ENCODE measurements around the gene FCGR3A. TPM values are rescaled to one million over a fixed set of nuclear protein-coding genes. Genes with fewer than 3 reads are reported as not detected.

The FCGR3A gene
- total and polyA plus RNA-seq, 7 donors = 7.8 to 30.5 (median 14.4) TPM

GRCh38 chr1:161502181-161502580, 47.4 kb downstream of the FCGR3A start:
- H3K9me3 ChIP-seq = no peaks in the 10 kb centered on the region
- no peak overlapping the region for H3K27ac ChIP-seq
- no peaks in the 10 kb centered on the region for H3K4me1 ChIP-seq
- intact Hi-C loops (cut with DNase I) = no loop called here
- WGBS, 2 donors = 71 to 82% methylated on average over 4 of the region's 4 CpGs
- TF ChIP-seq EP300 (IDR thresholded peaks at IDR 0.05) (no peak), CTCF (IDR thresholded peaks at IDR 0.05) (no peak), POLR2A (IDR thresholded peaks at IDR 0.05) (no peak), POLR2AphosphoS5 (IDR thresholded peaks at IDR 0.05) (no peak)
- DNase-seq = no peak
- H3K36me3 ChIP-seq = no peaks in the 10 kb centered on the region
- peaks cover 0 to 33% (median 0%) of the 10 kb centered on the region in 3 donors for H3K27me3 ChIP-seq
- no peak overlapping the region for H3K4me3 ChIP-seq

- Histone ChIP-seq H3K27me3 (peaks cover 0 to 31% (median 0%) of the 10 kb centered on the region in 3 donors), H3K36me3 (no peaks in the 10 kb centered on the region), H3K9me3 (no peaks in the 10 kb centered on the region), H3K4me1 (no peaks in the 10 kb centered on the region), H3K4me3 (no peak overlapping the region), H3K27ac (no peak overlapping the region)
- no peak for DNase-seq
- 89 to 93% methylated on average over 1 of the region's 1 CpG for WGBS, 2 donors
- intact Hi-C loops (cut with DNase I) = no loop called here
- TF ChIP-seq POLR2AphosphoS5 (IDR thresholded peaks at IDR 0.05) = no peak
- no peak for TF ChIP-seq POLR2A (IDR thresholded peaks at IDR 0.05)
- no peak for TF ChIP-seq EP300 (IDR thresholded peaks at IDR 0.05)
- no peak for TF ChIP-seq CTCF (IDR thresholded peaks at IDR 0.05)
Measured at GRCh38 chr1:161501234-161501633, 48.4 kb downstream of the FCGR3A start.

GRCh38 chr1:161499099-161500039, 50.2 kb downstream of the FCGR3A start:
- DNase-seq = no peak
- no peaks in the 10 kb centered on the region for H3K9me3 ChIP-seq
- TF ChIP-seq POLR2AphosphoS5 (IDR thresholded peaks at IDR 0.05) = peak in 1 of 4 donors; percentile 30
- no peak for TF ChIP-seq POLR2A (IDR thresholded peaks at IDR 0.05)
- peak overlapping the region in 1 of 4 donors; percentile 37 for H3K27ac ChIP-seq
- intact Hi-C loops (cut with DNase I) = no loop called here
- H3K27me3 ChIP-seq = peaks cover 0 to 24% (median 0%) of the 10 kb centered on the region in 3 donors
- 78 to 85% methylated on average over 8 of the region's 8 CpGs for WGBS, 2 donors
- no peaks in the 10 kb centered on the region for H3K4me1 ChIP-seq
- H3K36me3 ChIP-seq = no peaks in the 10 kb centered on the region
- H3K4me3 ChIP-seq = no peak overlapping the region

- H3K27ac ChIP-seq = no peak overlapping the region
- H3K4me1 ChIP-seq = no peaks in the 10 kb centered on the region
- TF ChIP-seq POLR2AphosphoS5 (IDR thresholded peaks at IDR 0.05) (no peak), POLR2A (IDR thresholded peaks at IDR 0.05) (no peak), CTCF (IDR thresholded peaks at IDR 0.05) (no peak), EP300 (IDR thresholded peaks at IDR 0.05) (no peak)
- WGBS, 2 donors = 95 to 96% methylated on average over 2 of the region's 2 CpGs
- H3K4me3 ChIP-seq = no peak overlapping the region
- DNase-seq = no peak
- peaks cover 0 to 22% (median 0%) of the 10 kb centered on the region in 3 donors for H3K27me3 ChIP-seq
- no peaks in the 10 kb centered on the region for H3K9me3 ChIP-seq
- intact Hi-C loops (cut with DNase I) = no loop called here
- H3K36me3 ChIP-seq = no peaks in the 10 kb centered on the region
Measured at GRCh38 chr1:161498646-161499045, 51.0 kb downstream of the FCGR3A start.

- no peaks in the 10 kb centered on the region for H3K9me3 ChIP-seq
- H3K4me3 ChIP-seq = no peak overlapping the region
- intact Hi-C loops (cut with DNase I) = no loop called here
- H3K4me1 ChIP-seq = no peaks in the 10 kb centered on the region
- 84 to 96% methylated on average over 1 of the region's 1 CpG for WGBS, 2 donors
- no peaks in the 10 kb centered on the region for H3K36me3 ChIP-seq
- H3K27me3 ChIP-seq = peaks cover 0 to 15% (median 0%) of the 10 kb centered on the region in 3 donors
- no peak for TF ChIP-seq POLR2AphosphoS5 (IDR thresholded peaks at IDR 0.05)
- TF ChIP-seq POLR2A (IDR thresholded peaks at IDR 0.05) = no peak
- no peak for TF ChIP-seq CTCF (IDR thresholded peaks at IDR 0.05)
- TF ChIP-seq EP300 (IDR thresholded peaks at IDR 0.05) = no peak
- no peak overlapping the region for H3K27ac ChIP-seq
- DNase-seq = no peak
Measured at GRCh38 chr1:161497961-161498360, 51.7 kb downstream of the FCGR3A start.
